Tibial nerve (tissue), 4 donors: ENCODE results near the gene TMEM101. TPM values are rescaled to one million over a fixed set of nuclear protein-coding genes. Genes with fewer than 3 reads are reported as not detected.
A peak's percentile ranks its signal among the peaks of the same experiment; 100 is the strongest.

Source experiments
- DNase-seq, 2 donors: peaks; one replicate each; pipeline ENCODE4 v3.0.0-alpha.2; 2019; ENCODE audit warnings: low spot score in 2 of 2
- H3K27ac ChIP-seq, 4 donors: fragments of 200-600 bp; sonication (generic) in 3 of 4; one replicate each; pipeline ENCODE4 v1.5.1; 2017 to 2019; ENCODE audit warnings: mild to moderate bottlenecking in 1 of 4
- H3K27me3 ChIP-seq, 2 donors: fragments of 200-600 bp; sonication (generic) in 1 of 2; one replicate each; pipeline versions ENCODE4 v1.5.1 to v1.6.0; 2017 to 2019
- H3K36me3 ChIP-seq, 3 donors: fragments of 200-600 bp; sonication (generic); one replicate each; pipeline ENCODE4 v1.5.1; 2018 to 2019
- H3K4me1 ChIP-seq, 4 donors: fragments of 200-600 bp; sonication (generic) in 3 of 4; one replicate each; pipeline ENCODE4 v1.5.1; 2017 to 2019
- H3K4me3 ChIP-seq, 4 donors: fragments of 200-600 bp; sonication (generic) in 3 of 4; one replicate each; pipeline ENCODE4 v1.5.1; 2017 to 2019; ENCODE audit warnings: mild to moderate bottlenecking in 1 of 4, moderate library complexity in 1 of 4
- H3K9me3 ChIP-seq, 4 donors: fragments of 200-600 bp; sonication (generic) in 3 of 4; one replicate each; pipeline ENCODE4 v1.5.1; 2017 to 2019
- CTCF ChIP-seq, 5 experiments: fragments of 200-600 bp in 3 of 5; fragments of 450-650 bp in 2 of 5; sonication (generic) in 3 of 5; IDR thresholded peaks; one replicate each; pipeline ENCODE4 v1.5.1; 2016 to 2019; ENCODE audit warnings: antibody characterized with exemption in 5 of 5, mild to moderate bottlenecking in 3 of 5, moderate library complexity in 2 of 5
- EP300 ChIP-seq, 2 donors: sonication (generic); formaldehyde crosslinking; IDR thresholded peaks; one replicate each; pipeline ENCODE4 v1.6.1; 2017; ENCODE audit warnings: antibody characterized with exemption in 2 of 2, mild to moderate bottlenecking in 1 of 2
- POLR2A ChIP-seq, 2 donors: fragments of 450-650 bp; IDR thresholded peaks; one replicate each; pipeline ENCODE4 v1.6.1; 2017; ENCODE audit warnings: antibody characterized with exemption in 2 of 2, mild to moderate bottlenecking in 2 of 2, moderate library complexity in 2 of 2
- WGBS, 2 donors: methylation state at CpG; one replicate each; pipeline ENCODE4 v1.1.5; 2018; 5-methylcytosine and 5-hydroxymethylcytosine counted together
- total RNA-seq, 4 donors: library from RNA; depleted of rRNA; stranded (reverse); fragments of >200 nt; gene quantifications; one replicate each; pipeline ENCODE4 v1.1.0, GENCODE V29; 2016

The TMEM101 gene
- 10 to 100 TPM; 28.6 to 41.2 (median 34.5) TPM for total RNA-seq

GRCh38 chr17:44014437-44015172 is at the start of gene TMEM101:
Gene TMEM101 (minus strand): TSS chr17:44014963. CDS start chr17:44014952, 11 bp downstream.
- Histone ChIP-seq H3K9me3 (no peaks in the 10 kb centered on the region), H3K27me3 (no peaks in the 10 kb centered on the region), H3K36me3 (peaks cover 0 to 34% (median 0%) of the 10 kb centered on the region in 3 donors), H3K27ac (peak within 1 kb of the TSS; percentile 50 to 82 (median 80)), H3K4me1 (peaks cover 0 to 22% (median 9%) of the 10 kb centered on the region in 4 donors), H3K4me3 (peak within 1 kb of the TSS; percentile 70 to 94 (median 88))
- WGBS, 2 donors: 1% methylated on average over 35 to 41 of the region's 43 CpGs
- TF ChIP-seq EP300 (IDR thresholded peaks at IDR 0.05) (peak; percentile 95), POLR2A (IDR thresholded peaks at IDR 0.05) (no peak), CTCF (IDR thresholded peaks at IDR 0.05) (peak in 1 of 5 experiments; percentile 31)
- peak; percentile 82 to 90 for DNase-seq

GRCh38 chr17:44063704-44064639 is 49.2 kb upstream of the TMEM101 start:
- 66 to 70% methylated on average over 10 of the region's 10 CpGs for WGBS, 2 donors

GRCh38 chr17:44062871-44063270 is 48.1 kb upstream of the TMEM101 start:
- peaks cover 0 to 42% (median 10%) of the 10 kb centered on the region in 4 donors for H3K4me1 ChIP-seq
- no peaks in the 10 kb centered on the region for H3K27me3 ChIP-seq
- no peak overlapping the region for H3K4me3 ChIP-seq
- no peak for DNase-seq
- 91 to 95% methylated on average over 15 of the region's 15 CpGs for WGBS, 2 donors
- peaks cover 0 to 61% (median 0%) of the 10 kb centered on the region in 3 donors for H3K36me3 ChIP-seq
- no peaks in the 10 kb centered on the region for H3K9me3 ChIP-seq
- TF ChIP-seq EP300 (IDR thresholded peaks at IDR 0.05): no peak
- no peak for TF ChIP-seq POLR2A (IDR thresholded peaks at IDR 0.05)
- no peak for TF ChIP-seq CTCF (IDR thresholded peaks at IDR 0.05)
- H3K27ac ChIP-seq: no peak overlapping the region

More at GRCh38 chr17:44063704-44064639, 49.2 kb upstream of the TMEM101 start:
- Histone ChIP-seq H3K4me1 (peaks cover 0 to 42% (median 10%) of the 10 kb centered on the region in 4 donors), H3K27me3 (no peaks in the 10 kb centered on the region), H3K36me3 (peaks cover 0 to 50% (median 0%) of the 10 kb centered on the region in 3 donors), H3K9me3 (no peaks in the 10 kb centered on the region), H3K4me3 (no peak overlapping the region), H3K27ac (no peak overlapping the region)
- DNase-seq: no peak
- TF ChIP-seq POLR2A (IDR thresholded peaks at IDR 0.05) (no peak), EP300 (IDR thresholded peaks at IDR 0.05) (no peak), CTCF (IDR thresholded peaks at IDR 0.05) (no peak)

GRCh38 chr17:44061446-44061845 is 46.7 kb upstream of the TMEM101 start:
- Histone ChIP-seq H3K27ac (no peak overlapping the region), H3K4me1 (peaks cover 0 to 30% (median 3%) of the 10 kb centered on the region in 4 donors), H3K9me3 (no peaks in the 10 kb centered on the region), H3K27me3 (no peaks in the 10 kb centered on the region), H3K36me3 (peaks cover 0 to 74% (median 4%) of the 10 kb centered on the region in 3 donors), H3K4me3 (no peak overlapping the region)
- TF ChIP-seq POLR2A (IDR thresholded peaks at IDR 0.05) (no peak), EP300 (IDR thresholded peaks at IDR 0.05) (no peak), CTCF (IDR thresholded peaks at IDR 0.05) (no peak)
- 67 to 81% methylated on average over 1 of the region's 1 CpG for WGBS, 2 donors
- DNase-seq: no peak
